Stimulated activated CD8-positive, alpha-beta memory T cell treated with anti-CD3 and anti-CD28 coated beads, Interleukin-12 subunit alpha, Interleukin-12 subunit beta, amount 100 ng/mL, for 1 hour (primary cell): ENCODE results near the gene PRKACB.
"Not testable (repeated sequence)": the region's sequence is repeated elsewhere in the genome, so short reads cannot be mapped to it uniquely, and the experiment has no call there.

ENCODE experiments used
- DNase-seq: peaks from one replicate; pipeline ENCODE4 v3.0.0-alpha.2; 2020; ENCODE audit warnings: low read depth

The PRKACB gene

GRCh38 chr1:84223751-84224432 is 79.8 kb downstream of the PRKACB start:
- no peak for DNase-seq

DNA sequence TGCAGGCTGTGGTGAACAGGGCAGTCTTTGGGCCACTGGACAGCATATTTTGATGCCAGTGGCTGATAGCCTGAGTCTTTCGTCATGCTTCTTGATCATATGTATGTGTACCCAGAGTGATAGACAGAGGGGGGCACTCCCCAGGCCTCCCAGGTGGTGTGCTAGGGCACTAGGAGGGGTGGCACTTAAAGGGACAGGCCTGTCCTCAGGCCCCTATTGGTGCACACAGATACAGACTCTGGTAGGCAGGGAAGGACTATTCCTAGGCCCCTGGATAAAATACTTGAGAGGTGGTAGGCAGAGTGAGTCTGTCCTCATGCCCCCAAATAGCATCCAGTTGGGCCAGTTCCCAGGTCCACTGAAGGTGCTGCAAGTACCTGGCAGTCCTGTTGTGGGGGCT is 80.8 kb downstream of the PRKACB start:
- DNase-seq = no peak

DNA sequence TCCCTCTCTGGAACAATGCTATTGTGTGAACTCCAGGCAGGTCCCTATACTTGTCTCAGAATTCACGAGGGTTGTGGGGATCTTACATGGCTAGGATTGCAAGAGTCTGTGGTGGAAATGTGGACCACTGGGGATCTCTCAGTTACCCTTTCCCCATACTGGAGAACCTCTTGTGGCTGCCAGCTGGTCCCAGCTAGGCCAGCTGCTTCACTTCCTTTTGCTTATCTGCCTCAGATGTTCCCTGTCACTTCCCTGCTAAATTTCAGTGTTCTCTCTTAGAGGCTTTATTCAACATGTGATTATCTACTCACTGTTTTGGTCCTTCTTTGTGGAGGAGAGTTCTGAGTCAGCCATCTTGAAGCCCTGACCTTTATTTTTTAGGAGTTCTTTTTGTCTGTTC is 81.6 kb downstream of the PRKACB start:
- no peak for DNase-seq

DNA sequence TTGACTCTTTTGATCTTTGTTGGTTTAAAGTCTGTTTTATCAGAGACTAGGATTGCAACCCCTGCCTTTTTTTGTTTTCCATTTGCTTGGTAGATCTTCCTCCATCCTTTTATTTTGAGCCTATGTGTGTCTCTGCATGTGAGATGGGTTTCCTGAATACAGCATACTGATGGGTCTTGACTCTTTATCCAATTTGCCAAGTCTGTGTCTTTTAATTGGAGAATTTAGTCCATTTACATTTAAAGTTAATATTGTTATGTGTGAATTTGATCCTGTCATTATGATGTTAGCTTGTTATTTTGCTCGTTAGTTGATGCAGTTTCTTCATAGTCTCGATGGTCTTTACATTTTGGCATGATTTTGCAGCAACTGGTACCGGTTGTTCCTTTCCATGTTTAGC is 88.6 kb downstream of the PRKACB start:
- not testable (repeated sequence) for DNase-seq

DNA sequence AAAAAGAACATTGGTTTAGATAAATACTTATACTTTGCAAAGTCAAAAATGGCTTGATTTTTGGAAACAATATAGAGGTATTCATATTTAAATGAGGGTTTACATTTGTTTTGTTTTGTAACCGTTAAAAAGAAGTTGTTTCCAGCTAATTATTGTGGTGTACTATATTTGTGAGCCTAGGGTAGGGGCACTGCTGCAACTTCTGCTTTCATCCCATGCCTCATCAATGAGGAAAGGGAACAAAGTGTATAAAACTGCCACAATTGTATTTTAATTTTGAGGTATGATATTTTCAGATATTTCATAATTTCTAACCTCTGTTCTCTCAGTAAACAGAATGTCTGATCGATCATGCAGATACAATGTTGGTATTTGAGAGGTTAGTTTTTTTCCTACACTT is 92.2 kb downstream of the PRKACB start:
- DNase-seq = no peak

GRCh38 chr1:84242641-84243040 is 98.6 kb downstream of the PRKACB start:
- DNase-seq = no peak

GRCh38 chr1:84245563-84245962 is 101.5 kb downstream of the PRKACB start:
- DNase-seq = no peak

GRCh38 chr1:84246213-84246612 is 102.1 kb downstream of the PRKACB start:
- DNase-seq = no peak

- no peak for DNase-seq
These were observed 103.6 kb downstream of the PRKACB start for GRCh38 chr1:84247425-84248220.

GRCh38 chr1:84250668-84251067 is 106.6 kb downstream of the PRKACB start:
- DNase-seq = no peak

DNA sequence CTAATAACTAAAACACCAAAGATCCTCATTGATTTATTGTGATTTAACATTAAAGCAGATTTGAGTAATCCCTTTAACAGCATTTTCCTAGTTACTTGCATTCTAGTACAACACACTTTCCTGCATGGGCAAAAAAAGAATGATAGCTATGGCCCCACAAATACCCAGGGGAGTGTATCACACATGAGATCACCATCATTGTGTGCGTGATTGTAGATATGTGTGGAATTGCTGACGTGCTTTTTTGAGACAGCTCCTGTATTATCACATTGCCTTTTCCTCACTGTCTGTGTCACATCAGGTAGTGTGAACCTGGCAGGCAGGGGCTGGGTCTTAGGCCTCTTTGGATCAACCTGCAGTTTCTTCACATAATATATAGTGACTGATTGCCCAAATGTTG is 109.0 kb downstream of the PRKACB start:
- no peak for DNase-seq

GRCh38 chr1:84253891-84254290 is 109.8 kb downstream of the PRKACB start:
- DNase-seq = no peak

- no peak for DNase-seq
These were observed 110.7 kb downstream of the PRKACB start for GRCh38 chr1:84254703-84255238.

DNA sequence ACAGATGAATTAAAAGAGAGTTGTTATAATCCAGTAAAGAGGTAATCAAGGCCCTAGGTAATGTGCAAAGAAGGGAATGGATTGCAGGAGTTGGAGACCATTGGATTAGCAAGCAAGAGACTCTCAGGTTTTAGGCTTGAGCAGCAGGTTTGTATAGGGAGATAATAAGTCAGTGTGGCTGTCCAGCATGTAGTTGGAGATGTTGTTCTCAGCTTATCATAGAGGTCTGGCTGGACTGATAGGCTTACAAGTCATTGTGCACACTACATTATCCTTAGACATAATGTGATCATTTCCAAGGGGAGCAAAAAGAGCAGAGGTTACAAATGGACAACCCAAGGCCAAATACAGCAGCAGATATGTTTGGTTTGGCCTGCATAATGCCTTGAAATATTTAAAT is 111.5 kb downstream of the PRKACB start:
- no peak for DNase-seq

DNA sequence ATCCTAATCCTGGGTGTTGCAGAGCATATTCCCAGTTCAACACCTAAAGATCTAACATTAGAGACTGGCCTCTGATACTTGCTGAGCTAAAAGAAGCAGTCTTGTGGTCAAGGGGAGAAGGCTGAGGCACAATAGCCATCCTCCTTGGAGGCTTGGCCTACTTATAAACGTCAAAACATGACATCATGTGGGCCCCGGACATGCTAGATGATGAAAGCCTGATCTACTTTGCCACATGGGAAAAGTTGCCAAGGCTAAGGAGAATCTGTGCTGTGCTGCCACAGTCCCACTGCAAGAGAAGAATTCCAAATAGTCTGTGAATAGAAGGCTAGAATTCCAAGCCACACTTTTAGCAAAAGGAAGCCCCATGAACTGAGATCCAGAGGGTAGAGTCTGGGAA is 113.5 kb downstream of the PRKACB start:
- no peak for DNase-seq

- DNase-seq = no peak
These were observed 115.3 kb downstream of the PRKACB start for GRCh38 chr1:84259376-84259775.

DNA sequence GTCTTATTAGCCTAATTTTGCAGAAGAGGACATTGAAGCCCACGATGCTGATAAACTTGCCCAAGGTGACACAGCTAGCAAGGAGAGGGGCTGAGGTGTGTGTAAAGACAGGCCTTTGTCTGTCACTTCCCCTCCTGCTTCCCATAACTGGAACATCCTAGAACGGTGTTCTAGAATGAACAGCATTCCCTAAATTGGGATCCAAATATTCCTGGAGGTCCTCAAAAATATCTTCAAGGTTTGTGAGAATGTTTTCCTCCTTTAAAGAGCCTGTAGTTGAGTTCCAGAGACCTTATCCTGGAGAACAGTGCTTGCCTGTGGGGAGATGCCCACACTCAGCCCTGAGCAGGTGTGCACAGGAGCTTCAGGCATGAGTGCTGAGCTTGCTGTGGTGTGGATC is 115.9 kb downstream of the PRKACB start:
- DNase-seq = no peak

DNA sequence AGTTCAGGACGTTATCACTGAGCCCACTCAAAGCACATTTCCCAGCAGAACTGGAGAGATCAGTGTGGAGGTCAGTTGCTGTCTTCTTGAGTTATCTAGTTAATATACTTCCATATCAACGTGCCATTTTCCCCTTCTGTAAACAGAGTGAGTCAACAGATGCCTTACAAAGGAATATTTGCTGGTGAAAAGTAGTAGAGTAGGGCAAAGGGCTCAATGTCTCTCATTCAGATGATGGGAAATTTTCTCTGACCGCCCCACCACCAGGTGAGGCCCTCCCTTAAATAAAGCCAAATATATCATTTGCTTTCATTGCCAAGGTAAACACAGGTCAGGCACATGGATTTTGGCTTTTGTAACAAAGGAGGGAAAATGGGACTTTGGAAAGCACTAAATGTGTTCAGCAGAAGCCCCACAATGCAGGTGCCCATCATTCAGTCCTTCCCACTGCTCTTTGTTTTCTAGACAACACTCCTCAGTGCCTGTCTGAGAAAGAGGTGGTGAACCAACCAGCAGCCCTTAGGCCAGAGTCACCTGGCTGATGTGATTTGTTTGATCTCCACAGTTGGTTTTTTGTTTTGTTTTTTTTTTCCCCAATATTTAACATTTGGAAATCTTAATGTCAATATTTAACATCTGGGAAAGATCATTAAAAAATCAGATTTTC is 116.9 kb downstream of the PRKACB start:
- no peak for DNase-seq

- DNase-seq = no peak
These were observed 120.9 kb downstream of the PRKACB start for GRCh38 chr1:84264961-84265360.

- no peak for DNase-seq
These were observed 121.8 kb downstream of the PRKACB start for GRCh38 chr1:84265867-84266266.

DNA sequence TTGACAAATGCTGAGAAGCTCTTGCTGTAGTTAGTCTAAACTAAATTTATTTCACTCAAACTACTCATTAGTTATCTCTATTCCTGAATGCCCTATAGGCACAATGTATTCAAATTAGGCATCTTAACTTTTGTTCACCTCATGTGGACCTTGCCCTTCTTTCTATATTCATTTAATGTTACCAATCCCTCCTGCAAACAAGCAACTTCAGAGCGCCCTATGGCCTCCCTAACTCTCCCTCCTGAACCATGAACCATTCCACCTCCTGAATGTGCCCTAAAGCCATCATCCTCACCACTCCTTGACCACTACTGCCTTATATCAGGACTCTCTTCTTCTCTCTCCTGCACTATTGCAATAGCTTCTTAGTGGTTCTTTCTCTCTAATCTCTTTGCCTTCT is 122.7 kb downstream of the PRKACB start:
- no peak for DNase-seq

DNA sequence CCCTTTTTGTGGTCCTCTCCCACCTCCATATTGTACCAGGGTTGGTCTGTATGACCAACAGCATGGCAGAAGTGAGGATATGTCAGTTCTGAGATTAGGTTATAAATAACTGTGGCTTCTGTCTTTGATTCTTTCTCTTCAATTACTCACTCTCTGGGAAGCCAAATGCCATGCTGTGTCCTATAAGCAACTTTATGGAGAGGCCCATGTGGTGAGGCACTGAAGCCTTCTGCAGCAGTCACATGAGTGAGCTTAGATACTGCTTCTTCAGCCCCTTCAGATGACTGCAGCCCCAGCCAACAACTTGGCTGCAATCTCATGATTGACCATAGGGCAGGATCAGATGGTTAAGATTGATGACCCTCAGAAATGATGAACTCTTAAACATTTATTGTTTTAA is 123.4 kb downstream of the PRKACB start:
- DNase-seq = no peak

DNA sequence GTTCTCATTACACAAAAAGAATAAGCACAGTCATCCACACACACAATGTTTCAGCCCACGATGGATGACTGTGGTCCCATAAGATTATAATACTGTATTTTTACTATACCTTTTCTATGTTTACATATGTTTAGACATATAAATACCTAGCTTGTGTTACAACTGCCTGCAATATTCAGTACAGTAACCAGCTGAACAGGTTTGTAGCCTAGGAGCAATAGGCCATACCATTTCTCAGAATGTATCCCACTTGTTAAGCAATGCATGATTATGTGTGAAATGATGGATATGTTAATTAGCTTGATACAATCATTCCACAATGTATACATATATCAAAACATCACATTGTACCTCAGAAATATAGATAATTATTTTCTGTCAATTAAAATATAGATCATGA is 124.3 kb downstream of the PRKACB start:
- no peak for DNase-seq
